ENCODE results near the gene C7. TPM values are rescaled to one million over a fixed set of nuclear protein-coding genes. Genes with fewer than 3 reads are reported as not detected.

Gene C7
- total RNA-seq, 4 donors from 2014 or later: 87.0 to 239 (median 104) TPM

DNA sequence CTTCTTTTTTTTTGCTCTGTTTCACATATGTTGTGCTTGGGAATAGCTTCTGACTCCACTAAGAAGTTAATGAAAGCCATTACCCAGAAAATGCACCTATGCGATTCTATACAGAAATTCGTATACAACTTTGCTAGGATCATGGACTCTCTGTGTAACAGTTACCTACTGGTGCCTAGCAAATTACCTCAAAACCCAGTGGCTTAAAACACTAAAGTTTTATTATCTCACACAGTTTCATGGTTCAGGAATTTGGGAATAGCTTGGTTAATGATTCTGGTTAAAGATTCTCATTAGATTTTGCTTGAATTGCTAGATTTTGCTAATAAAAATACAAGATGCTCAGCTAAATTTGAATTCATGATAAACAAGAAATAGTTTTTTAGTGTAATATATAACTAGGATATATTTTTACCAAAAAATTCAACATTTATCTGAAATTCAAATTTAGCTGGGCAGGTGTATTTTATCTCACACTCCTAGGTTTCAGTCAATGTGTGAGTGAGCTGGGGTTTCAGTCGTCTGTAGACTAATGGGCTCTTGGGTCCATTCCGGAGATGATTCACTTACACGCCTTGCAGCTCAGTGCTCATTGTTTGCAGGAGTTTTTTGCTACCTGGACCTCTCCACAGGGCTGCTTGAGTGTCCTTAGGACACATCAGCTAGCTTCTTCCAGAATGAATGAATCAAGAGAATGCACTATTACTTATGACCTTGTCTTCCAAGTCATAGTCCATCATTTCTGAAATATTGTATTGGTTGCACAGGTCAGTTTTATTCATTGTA, 86.7 kb downstream of the C7 start:
- H3K36me3 ChIP-seq: no peaks in the 10 kb centered on the region
- peaks cover 0 to 29% (median 13%) of the 10 kb centered on the region in 4 donors for H3K4me1 ChIP-seq
- no peaks in the 10 kb centered on the region for H3K27me3 ChIP-seq
- WGBS, 2 donors: 90 to 93% methylated on average over 5 of the region's 5 CpGs
- H3K4me3 ChIP-seq: no peak overlapping the region
- no peak overlapping the region for H3K27ac ChIP-seq
- TF ChIP-seq POLR2A (IDR thresholded peaks at IDR 0.05) (no peak), EP300 (IDR thresholded peaks at IDR 0.05) (no peak)
- TF ChIP-seq, protein P1, sequence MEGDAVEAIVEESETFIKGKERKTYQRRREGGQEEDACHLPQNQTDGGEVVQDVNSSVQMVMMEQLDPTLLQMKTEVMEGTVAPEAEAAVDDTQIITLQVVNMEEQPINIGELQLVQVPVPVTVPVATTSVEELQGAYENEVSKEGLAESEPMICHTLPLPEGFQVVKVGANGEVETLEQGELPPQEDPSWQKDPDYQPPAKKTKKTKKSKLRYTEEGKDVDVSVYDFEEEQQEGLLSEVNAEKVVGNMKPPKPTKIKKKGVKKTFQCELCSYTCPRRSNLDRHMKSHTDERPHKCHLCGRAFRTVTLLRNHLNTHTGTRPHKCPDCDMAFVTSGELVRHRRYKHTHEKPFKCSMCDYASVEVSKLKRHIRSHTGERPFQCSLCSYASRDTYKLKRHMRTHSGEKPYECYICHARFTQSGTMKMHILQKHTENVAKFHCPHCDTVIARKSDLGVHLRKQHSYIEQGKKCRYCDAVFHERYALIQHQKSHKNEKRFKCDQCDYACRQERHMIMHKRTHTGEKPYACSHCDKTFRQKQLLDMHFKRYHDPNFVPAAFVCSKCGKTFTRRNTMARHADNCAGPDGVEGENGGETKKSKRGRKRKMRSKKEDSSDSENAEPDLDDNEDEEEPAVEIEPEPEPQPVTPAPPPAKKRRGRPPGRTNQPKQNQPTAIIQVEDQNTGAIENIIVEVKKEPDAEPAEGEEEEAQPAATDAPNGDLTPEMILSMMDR (IDR thresholded peaks at IDR 0.05): no peak
- DNase-seq (ENCODE audit: low spot score in 2 of 2): no peak
- no peaks in the 10 kb centered on the region for H3K9me3 ChIP-seq

DNA sequence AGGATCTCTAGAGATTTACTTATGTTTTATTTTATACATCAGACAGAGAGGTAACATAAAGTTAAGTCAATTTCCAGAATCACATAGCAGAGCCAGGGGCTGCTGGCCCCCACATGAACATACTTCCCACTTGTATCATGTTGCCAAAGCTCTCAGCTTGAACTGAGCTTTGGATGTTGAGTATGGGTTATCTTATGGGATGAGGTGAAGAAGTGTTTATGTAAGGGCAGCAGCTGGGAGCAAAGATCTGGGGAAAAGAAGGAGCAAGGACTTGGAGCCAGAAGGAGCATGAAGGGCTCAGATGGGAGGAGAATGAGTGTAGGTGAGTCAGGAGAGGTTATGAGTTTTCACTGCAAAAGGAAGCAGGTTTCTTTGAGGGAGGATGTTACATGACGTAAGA, 89.8 kb downstream of the C7 start:
- Histone ChIP-seq H3K36me3 (no peaks in the 10 kb centered on the region), H3K9me3 (no peaks in the 10 kb centered on the region), H3K4me1 (no peaks in the 10 kb centered on the region), H3K27me3 (no peaks in the 10 kb centered on the region), H3K4me3 (no peak overlapping the region), H3K27ac (no peak overlapping the region)
- no peak for DNase-seq (ENCODE audit: low spot score in 2 of 2)
- TF ChIP-seq, protein P1 (IDR thresholded peaks at IDR 0.05): no peak
- no peak for TF ChIP-seq EP300 (IDR thresholded peaks at IDR 0.05)
- TF ChIP-seq POLR2A (IDR thresholded peaks at IDR 0.05): no peak
- WGBS, 2 donors: 91 to 93% methylated on average over 1 of the region's 1 CpG

DNA sequence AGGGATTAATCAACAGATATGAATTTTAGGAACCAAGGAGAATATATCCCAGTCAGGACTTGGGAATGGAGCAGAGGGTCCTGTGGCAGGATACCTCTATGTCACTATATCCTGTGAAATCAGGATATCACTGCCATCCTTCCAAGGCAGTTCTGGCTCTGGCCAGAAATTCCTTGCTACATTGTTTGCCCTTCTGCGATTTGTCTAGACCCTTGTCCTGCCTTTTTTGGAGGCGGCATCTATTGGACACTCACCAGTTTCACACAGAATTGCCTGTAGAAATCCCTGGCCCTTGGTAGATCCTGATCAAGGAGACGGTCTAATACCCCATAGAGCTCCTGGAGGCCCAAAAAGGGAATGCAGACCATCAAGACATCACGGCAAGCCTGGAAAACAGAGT, 90.7 kb downstream of the C7 start:
- 93 to 95% methylated on average over 4 of the region's 4 CpGs for WGBS, 2 donors

DNA sequence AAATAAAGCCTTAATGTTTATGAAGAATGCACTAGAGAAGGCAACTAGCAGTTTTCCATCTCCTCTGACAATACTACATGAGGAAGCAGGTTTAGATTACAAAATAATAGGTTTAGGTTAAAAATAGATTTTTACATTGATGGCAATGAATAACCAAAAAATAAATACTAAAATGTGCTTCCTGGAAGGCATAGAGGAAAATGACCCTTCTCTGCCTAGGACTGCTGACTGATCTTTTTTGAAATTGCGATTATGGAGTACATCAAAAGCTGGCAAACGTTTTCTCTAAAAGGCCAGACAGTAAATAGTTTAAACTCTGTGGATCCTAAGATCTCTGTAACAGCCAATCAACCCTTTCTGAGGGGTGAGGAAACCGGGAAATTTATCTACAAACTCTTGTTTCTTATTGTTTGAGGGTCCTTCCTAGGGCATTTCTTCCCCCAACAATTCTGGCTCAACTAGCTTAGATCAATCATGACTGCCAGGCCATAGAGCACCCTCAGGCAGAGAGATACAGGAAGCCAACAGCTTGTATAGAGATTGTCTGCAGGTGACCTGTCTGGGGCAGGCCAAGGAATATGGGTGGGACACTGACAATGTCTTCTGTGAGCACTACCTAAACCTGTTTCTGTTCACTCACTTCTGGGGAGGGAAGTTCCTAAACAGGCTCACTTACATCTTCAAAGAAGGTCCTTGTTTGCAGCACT, 94.5 kb downstream of the C7 start:
- H3K4me1 ChIP-seq: no peaks in the 10 kb centered on the region
- no peaks in the 10 kb centered on the region for H3K9me3 ChIP-seq
- H3K36me3 ChIP-seq: no peaks in the 10 kb centered on the region
- TF ChIP-seq, protein P1 (IDR thresholded peaks at IDR 0.05): no peak
- no peak for TF ChIP-seq EP300 (IDR thresholded peaks at IDR 0.05)
- no peak for TF ChIP-seq POLR2A (IDR thresholded peaks at IDR 0.05)
- WGBS, 2 donors: 65 to 73% methylated on average over 3 of the region's 3 CpGs
- H3K4me3 ChIP-seq: no peak overlapping the region
- no peak overlapping the region for H3K27ac ChIP-seq
- no peak for DNase-seq (ENCODE audit: low spot score in 2 of 2)
- H3K27me3 ChIP-seq: no peaks in the 10 kb centered on the region

More for the DNA sequence above, 90.7 kb downstream of the C7 start:
- H3K27me3 ChIP-seq: no peaks in the 10 kb centered on the region
- DNase-seq (ENCODE audit: low spot score in 2 of 2): no peak
- no peaks in the 10 kb centered on the region for H3K9me3 ChIP-seq
- H3K36me3 ChIP-seq: no peaks in the 10 kb centered on the region
- H3K4me3 ChIP-seq: no peak overlapping the region
- no peaks in the 10 kb centered on the region for H3K4me1 ChIP-seq
- TF ChIP-seq, protein P1 (IDR thresholded peaks at IDR 0.05): no peak
- TF ChIP-seq POLR2A (IDR thresholded peaks at IDR 0.05): no peak
- no peak for TF ChIP-seq EP300 (IDR thresholded peaks at IDR 0.05)
- H3K27ac ChIP-seq: no peak overlapping the region

DNA sequence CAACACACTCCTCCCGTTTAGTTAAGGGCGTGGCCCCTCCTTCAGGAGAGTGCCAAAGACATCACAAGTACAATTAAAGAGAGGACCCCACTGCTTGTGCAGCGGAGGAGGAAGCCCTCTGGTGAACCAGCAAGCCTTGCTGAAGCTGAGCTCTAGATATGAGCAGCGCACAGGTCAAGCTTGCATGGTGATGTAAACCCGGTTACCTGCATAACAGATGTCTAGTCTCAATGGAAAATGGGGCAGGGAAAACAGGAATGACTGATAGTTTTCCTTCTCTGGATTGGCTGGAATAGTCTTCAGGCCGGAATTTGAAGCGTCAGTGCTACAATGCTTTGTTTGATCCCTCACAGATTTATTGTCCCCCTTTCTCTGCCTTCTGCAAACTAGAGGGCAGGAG, 95.6 kb downstream of the C7 start:
- H3K9me3 ChIP-seq: no peaks in the 10 kb centered on the region
- TF ChIP-seq, protein P1 (IDR thresholded peaks at IDR 0.05): no peak
- no peak for TF ChIP-seq POLR2A (IDR thresholded peaks at IDR 0.05)
- no peak for TF ChIP-seq EP300 (IDR thresholded peaks at IDR 0.05)
- H3K27ac ChIP-seq: no peak overlapping the region
- DNase-seq (ENCODE audit: low spot score in 2 of 2): no peak
- H3K36me3 ChIP-seq: no peaks in the 10 kb centered on the region
- no peak overlapping the region for H3K4me3 ChIP-seq
- WGBS, 2 donors: 83 to 88% methylated on average over 7 of the region's 7 CpGs
- H3K27me3 ChIP-seq: no peaks in the 10 kb centered on the region
- no peaks in the 10 kb centered on the region for H3K4me1 ChIP-seq

Data from tibial nerve (tissue), 4 donors.